Hepatocyte (in vitro differentiated cells): ENCODE data around the gene COG4. TPM values are rescaled to one million over a fixed set of nuclear protein-coding genes. Genes with fewer than 3 reads are reported as not detected.

Experiments used
- DNase-seq: peaks from one replicate; pipeline ENCODE4 v3.0.0-alpha.2; 2016; ENCODE audit warnings: low spot score
- H2AFZ ChIP-seq: fragments of 200-600 bp; sonication (generic); 2 replicates; pipeline ENCODE4 v1.6.0; 2016; ENCODE audit warnings: antibody characterized with exemption, mild to moderate bottlenecking
- H3K27ac ChIP-seq: fragments of 200-600 bp; sonication (generic); 2 replicates; pipeline ENCODE4 v1.5.1; 2016; ENCODE audit warnings: mild to moderate bottlenecking
- H3K27me3 ChIP-seq: fragments of 200-600 bp; sonication (generic); 2 replicates; pipeline ENCODE4 v1.6.1; 2016
- H3K36me3 ChIP-seq: fragments of 200-600 bp; sonication (generic); replicated peaks from 2 replicates; pipeline ENCODE4 v1.5.1; 2016; ENCODE audit warnings: low read depth; ENCODE audit not compliant: insufficient read depth
- H3K4me1 ChIP-seq: fragments of 200-600 bp; sonication (generic); 2 replicates; pipeline ENCODE4 v1.5.1; 2016; ENCODE audit warnings: mild to moderate bottlenecking, moderate library complexity; ENCODE audit not compliant: insufficient read depth
- H3K4me2 ChIP-seq: fragments of 200-600 bp; sonication (generic); 2 replicates; pipeline ENCODE4 v1.6.0; 2016
- H3K4me3 ChIP-seq: fragments of 200-600 bp; sonication (generic); 2 replicates; pipeline ENCODE4 v1.5.1; 2016; ENCODE audit warnings: mild to moderate bottlenecking
- H3K79me2 ChIP-seq: fragments of 200-600 bp; sonication (generic); 2 replicates; pipeline ENCODE4 v1.6.0; 2017; ENCODE audit warnings: mild to moderate bottlenecking
- H3K9me2 ChIP-seq: fragments of 200-600 bp; sonication (generic); replicated peaks from 2 replicates; pipeline ENCODE4 v1.6.0; 2017; ENCODE audit warnings: mild to moderate bottlenecking; ENCODE audit not compliant: insufficient read depth
- H3K9me3 ChIP-seq: fragments of 200-600 bp; sonication (generic); 2 replicates; pipeline ENCODE4 v1.5.1; 2016; ENCODE audit warnings: low read depth, mild to moderate bottlenecking
- H4K20me1 ChIP-seq: fragments of 200-600 bp; sonication (generic); 2 replicates; pipeline ENCODE4 v1.6.0; 2016; ENCODE audit warnings: mild to moderate bottlenecking; ENCODE audit not compliant: insufficient read depth, poor library complexity, severe bottlenecking
- CTCF ChIP-seq: fragments of 200-600 bp; sonication (generic); IDR thresholded peaks from 2 replicates; pipeline ENCODE4 v1.5.1; 2016; ENCODE audit warnings: antibody characterized with exemption, mild to moderate bottlenecking; ENCODE audit not compliant: poor library complexity
- EZH2 ChIP-seq: fragments of 200-600 bp; sonication (generic); IDR thresholded peaks from 2 replicates; pipeline ENCODE4 v1.6.1; 2016; ENCODE audit warnings: antibody characterized with exemption, mild to moderate bottlenecking, borderline replicate concordance
- EZH2phosphoT487 ChIP-seq: fragments of 200-600 bp; sonication (generic); IDR thresholded peaks from one replicate; pipeline ENCODE4 v1.6.1; 2018; ENCODE audit warnings: antibody characterized with exemption, mild to moderate bottlenecking, low read depth, moderate library complexity; ENCODE audit not compliant: unreplicated experiment, severe bottlenecking
- WGBS: methylation state at CpG from one replicate; pipeline ENCODE4 v1.1.6; 2016; ENCODE audit warnings: low lambda C conversion rate; ENCODE audit errors: missing lambda C conversion rate; 5-methylcytosine and 5-hydroxymethylcytosine counted together
- polyA plus RNA-seq: library from polyadenylated mRNA; unstranded; fragments of >200 nt; fragmentation: Nextera tagmentation; extraction: Ambion mirVana; gene quantifications from 2 replicates; pipeline ENCODE4 v1.2.1, GENCODE V29; 2016
- total RNA-seq: library from RNA; depleted of rRNA; stranded (reverse); fragments of >200 nt; gene quantifications from 2 replicates; pipeline ENCODE4 v1.2.3, GENCODE V29; 2014

Gene COG4
- total RNA-seq (45.9 and 52.9 TPM in 2 replicates), polyA plus RNA-seq (35.3 and 48.9 TPM in 2 replicates)

- WGBS: 3% methylated on average over 36 of the region's 36 CpGs
- no peaks in the 10 kb centered on the region for H3K36me3 ChIP-seq
- DNase-seq: peak; percentile 93
- H3K9me3 ChIP-seq: no peaks in the 10 kb centered on the region
- TF ChIP-seq EZH2 (no peak), CTCF (no peak), EZH2phosphoT487 (no peak)
- H3K79me2 ChIP-seq: peaks cover 76% of the 10 kb centered on the region
- H3K27ac ChIP-seq: peak within 1 kb of the TSS; percentile 90
- peaks cover 28% of the 10 kb centered on the region for H4K20me1 ChIP-seq
- peak within 1 kb of the TSS; percentile 87 for H3K4me2 ChIP-seq
- peak within 1 kb of the TSS; percentile 84 for H3K4me3 ChIP-seq
- H3K27me3 ChIP-seq: no peaks in the 10 kb centered on the region
- no peaks in the 10 kb centered on the region for H3K9me2 ChIP-seq
- peak within 1 kb of the TSS; percentile 89 for H2AFZ ChIP-seq
- peaks cover 31% of the 10 kb centered on the region for H3K4me1 ChIP-seq
Measured at GRCh38 chr16:70523076-70523742, at the start of gene COG4. Gene COG4 (minus strand): TSS chr16:70523554. CDS start chr16:70523543, 11 bp downstream.

- Histone ChIP-seq H3K9me3 (no peaks in the 10 kb centered on the region), H3K27ac (peak overlapping the region; percentile 6), H3K79me2 (no peaks in the 10 kb centered on the region), H2AFZ (no peak overlapping the region), H3K27me3 (no peaks in the 10 kb centered on the region), H3K9me2 (no peaks in the 10 kb centered on the region), H3K36me3 (no peaks in the 10 kb centered on the region), H3K4me2 (no peak overlapping the region), H3K4me3 (no peak overlapping the region), H4K20me1 (no peaks in the 10 kb centered on the region), H3K4me1 (peaks cover 9% of the 10 kb centered on the region)
- no peak for DNase-seq
- 94% methylated on average over 2 of the region's 2 CpGs for WGBS
- TF ChIP-seq CTCF (no peak), EZH2phosphoT487 (no peak), EZH2 (no peak)
Measured at GRCh38 chr16:70572926-70573270, 49.5 kb upstream of the COG4 start.

GRCh38 chr16:70572050-70572925 is 48.9 kb upstream of the COG4 start:
- no peak for DNase-seq
- peak overlapping the region; percentile 6 for H3K27ac ChIP-seq
- H3K36me3 ChIP-seq: no peaks in the 10 kb centered on the region
- no peaks in the 10 kb centered on the region for H3K9me2 ChIP-seq
- H3K4me2 ChIP-seq: no peak overlapping the region
- WGBS: 96% methylated on average over 5 of the region's 5 CpGs
- H3K4me3 ChIP-seq: no peak overlapping the region
- TF ChIP-seq EZH2: no peak
- TF ChIP-seq CTCF: no peak
- no peak for TF ChIP-seq EZH2phosphoT487
- H3K27me3 ChIP-seq: no peaks in the 10 kb centered on the region
- no peak overlapping the region for H2AFZ ChIP-seq
- H3K4me1 ChIP-seq: peaks cover 7% of the 10 kb centered on the region
- H4K20me1 ChIP-seq: no peaks in the 10 kb centered on the region
- H3K79me2 ChIP-seq: no peaks in the 10 kb centered on the region
- H3K9me3 ChIP-seq: no peaks in the 10 kb centered on the region
